ENCODE results near the gene PRPS1.

The PRPS1 gene

GRCh38 chrX:107628662-107629539, 591 bp downstream of the PRPS1 start:
- peak overlapping the region; percentile 83 for H3K4me3 ChIP-seq (ENCODE audit: low read depth, low read length)
- no peak for DNase-seq (ENCODE audit: low read depth)
- TF ChIP-seq CTCF (IDR thresholded peaks at IDR 0.05; ENCODE audit: control insufficient read depth, extremely low read depth, insufficient read depth), result no peak

- peak; percentile 41 for TF ChIP-seq CTCF (IDR thresholded peaks at IDR 0.05; ENCODE audit: control insufficient read depth, extremely low read depth, insufficient read depth)
- H3K4me3 ChIP-seq (ENCODE audit: low read depth, low read length), result peak overlapping the region; percentile 83
- DNase-seq (ENCODE audit: low read depth), result no peak
Measured at GRCh38 chrX:107629540-107629909, 1.2 kb downstream of the PRPS1 start.

- H3K4me3 ChIP-seq (ENCODE audit: low read depth, low read length), result peak overlapping the region; percentile 83
- no peak for TF ChIP-seq CTCF (IDR thresholded peaks at IDR 0.05; ENCODE audit: control insufficient read depth, extremely low read depth, insufficient read depth)
- no peak for DNase-seq (ENCODE audit: low read depth)
Measured at GRCh38 chrX:107630031-107630689, 1.9 kb downstream of the PRPS1 start.

GRCh38 chrX:107632346-107632745, 4.0 kb downstream of the PRPS1 start:
- no peak for TF ChIP-seq CTCF (IDR thresholded peaks at IDR 0.05; ENCODE audit: control insufficient read depth, extremely low read depth, insufficient read depth)
- no peak for DNase-seq (ENCODE audit: low read depth)
- no peak overlapping the region for H3K4me3 ChIP-seq (ENCODE audit: low read depth, low read length)

- H3K4me3 ChIP-seq (ENCODE audit: low read depth, low read length), result no peak overlapping the region
- no peak for DNase-seq (ENCODE audit: low read depth)
- no peak for TF ChIP-seq CTCF (IDR thresholded peaks at IDR 0.05; ENCODE audit: control insufficient read depth, extremely low read depth, insufficient read depth)
Measured at GRCh38 chrX:107646735-107647134, 18.4 kb downstream of the PRPS1 start.

GRCh38 chrX:107648332-107648731, 20.0 kb downstream of the PRPS1 start:
- H3K4me3 ChIP-seq (ENCODE audit: low read depth, low read length), result no peak overlapping the region
- no peak for DNase-seq (ENCODE audit: low read depth)
- no peak for TF ChIP-seq CTCF (IDR thresholded peaks at IDR 0.05; ENCODE audit: control insufficient read depth, extremely low read depth, insufficient read depth)
